NCI-H146 (cell line): Measurements from ENCODE around the gene RASAL2.

Experiments used
- DNase-seq: peaks from one replicate; lab custom pipeline; 2025; lab: John Stamatoyannopoulos, UW

RASAL2 gene

DNA sequence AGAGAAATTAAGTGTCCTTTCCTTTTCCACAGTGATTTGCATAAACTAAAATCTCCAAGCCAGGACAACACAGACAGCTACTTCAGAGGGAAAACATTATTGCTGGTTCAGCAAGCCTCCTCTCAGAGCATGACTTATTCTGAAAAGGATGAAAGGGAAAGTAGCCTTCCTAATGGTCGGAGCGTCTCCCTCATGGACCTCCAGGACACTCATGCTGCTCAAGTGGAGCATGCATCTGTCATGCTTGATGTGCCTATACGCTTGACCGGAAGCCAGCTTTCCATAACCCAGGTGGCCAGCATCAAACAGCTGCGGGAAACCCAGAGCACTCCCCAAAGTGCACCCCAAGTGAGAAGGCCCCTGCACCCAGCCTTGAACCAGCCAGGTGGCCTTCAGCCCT lies 363.7 kb downstream of the RASAL2 start:
- DNase-seq: no peak

GRCh38 chr1:178458203-178458602 lies 364.3 kb downstream of the RASAL2 start:
- no peak for DNase-seq

DNA sequence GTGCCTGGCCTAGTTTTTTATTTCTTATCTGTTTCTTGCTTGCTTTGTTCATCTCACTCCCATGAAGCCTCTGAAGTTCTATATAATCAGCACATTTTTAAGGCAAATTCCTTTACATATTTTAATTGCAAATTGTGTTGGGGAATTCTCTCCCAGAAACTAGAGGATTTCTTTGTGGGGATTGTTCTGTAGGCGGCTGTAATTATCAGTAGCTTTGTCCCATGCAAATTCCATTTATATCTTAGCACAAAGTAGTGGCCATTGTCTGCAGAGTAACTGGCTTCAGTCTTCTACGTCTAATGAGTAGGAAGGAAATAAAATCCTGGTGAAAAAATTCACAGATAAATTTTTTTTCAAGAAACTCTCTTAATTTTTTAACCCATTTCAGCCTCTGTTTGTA lies 367.2 kb downstream of the RASAL2 start:
- no peak for DNase-seq

DNA sequence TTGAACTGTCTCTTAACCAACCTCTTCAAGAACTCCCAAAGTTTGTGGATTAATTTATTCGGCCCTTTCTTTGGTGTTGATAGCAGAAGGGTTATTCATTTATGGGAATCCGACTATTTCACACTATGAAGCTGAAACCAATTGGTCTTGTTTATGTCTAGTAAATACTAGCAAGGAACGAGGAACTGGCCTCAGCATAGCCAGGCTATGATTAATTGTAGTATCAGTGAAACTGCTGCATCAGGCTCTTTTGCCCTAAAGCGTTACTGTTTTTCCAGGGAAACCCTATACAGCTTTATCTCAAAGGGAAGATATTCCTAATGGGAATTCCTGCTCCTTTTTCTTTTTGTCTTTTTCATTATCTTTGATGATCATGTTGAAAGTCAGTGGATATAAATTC lies 367.8 kb downstream of the RASAL2 start:
- DNase-seq: no peak

GRCh38 chr1:178464141-178464540 lies 370.2 kb downstream of the RASAL2 start:
- no peak for DNase-seq

DNA sequence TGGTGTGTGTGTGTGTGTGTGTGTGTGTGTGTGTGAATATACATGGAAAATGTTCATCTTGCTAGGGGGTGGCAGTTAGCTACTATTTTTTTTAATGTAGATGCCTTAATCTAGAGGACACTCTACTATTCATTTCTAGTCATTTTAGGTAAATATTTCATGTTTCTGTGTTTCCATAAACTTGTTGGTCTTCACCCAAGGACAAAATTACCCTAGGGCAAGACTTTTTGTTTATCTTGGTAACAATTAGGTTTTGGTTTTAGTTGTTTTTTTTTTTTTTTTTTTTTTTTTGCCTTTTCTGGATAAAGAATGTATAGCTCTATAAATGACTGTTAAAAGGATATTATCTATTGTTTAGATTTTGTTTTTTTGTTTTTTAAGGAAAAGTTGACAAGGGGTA lies 370.7 kb downstream of the RASAL2 start:
- DNase-seq: no peak

- no peak for DNase-seq
Measured at GRCh38 chr1:178465011-178465410, 371.1 kb downstream of the RASAL2 start.

GRCh38 chr1:178467837-178468236 lies 373.9 kb downstream of the RASAL2 start:
- DNase-seq: no peak

DNA sequence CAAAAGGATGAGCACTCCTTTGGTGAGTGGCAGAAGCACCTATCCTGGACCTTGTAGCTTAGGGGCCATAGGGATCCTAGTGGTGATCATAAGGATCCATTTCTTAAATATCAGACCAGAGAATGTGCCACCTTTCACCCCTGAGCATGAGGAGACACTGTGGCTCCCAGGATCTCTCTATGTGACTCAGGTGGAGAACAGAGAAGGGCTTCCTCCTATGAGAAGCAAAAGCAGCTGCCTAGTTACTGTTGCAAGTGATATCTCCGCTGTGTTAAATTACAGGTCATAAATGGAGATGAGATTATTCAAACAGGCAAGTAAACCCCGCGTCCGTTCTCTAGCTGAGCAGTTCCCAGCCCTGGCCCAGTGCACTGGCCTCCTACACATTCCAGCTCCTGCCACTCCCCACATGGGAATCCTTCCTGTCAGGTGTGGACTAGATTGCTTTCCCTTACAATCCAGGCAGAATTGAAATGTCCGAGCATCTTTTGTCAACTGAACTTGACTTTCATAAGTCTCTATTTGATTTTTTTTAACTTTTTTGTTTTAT lies 376.6 kb downstream of the RASAL2 start:
- DNase-seq: peak; percentile 53

DNA sequence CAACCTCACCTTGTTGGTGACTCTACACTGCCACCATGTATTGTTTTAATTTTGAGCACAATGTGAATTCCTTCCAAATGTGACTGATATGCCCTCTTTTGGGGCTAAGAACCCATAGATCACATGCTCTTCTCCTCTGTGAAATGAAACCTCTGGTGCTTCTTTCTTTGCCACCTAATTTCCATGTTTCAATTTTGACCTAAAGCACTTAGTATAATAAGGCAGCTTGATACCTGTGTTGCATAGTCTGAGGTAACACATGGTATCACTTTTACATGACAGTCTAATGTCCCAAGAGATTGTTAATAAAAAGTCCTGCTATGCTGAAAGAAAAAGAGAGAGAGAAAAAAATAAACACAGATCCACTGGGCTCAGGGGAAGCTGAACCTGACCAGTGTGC lies 378.6 kb downstream of the RASAL2 start:
- no peak for DNase-seq

GRCh38 chr1:178477373-178477772 lies 383.5 kb downstream of the RASAL2 start:
- no peak for DNase-seq

DNA sequence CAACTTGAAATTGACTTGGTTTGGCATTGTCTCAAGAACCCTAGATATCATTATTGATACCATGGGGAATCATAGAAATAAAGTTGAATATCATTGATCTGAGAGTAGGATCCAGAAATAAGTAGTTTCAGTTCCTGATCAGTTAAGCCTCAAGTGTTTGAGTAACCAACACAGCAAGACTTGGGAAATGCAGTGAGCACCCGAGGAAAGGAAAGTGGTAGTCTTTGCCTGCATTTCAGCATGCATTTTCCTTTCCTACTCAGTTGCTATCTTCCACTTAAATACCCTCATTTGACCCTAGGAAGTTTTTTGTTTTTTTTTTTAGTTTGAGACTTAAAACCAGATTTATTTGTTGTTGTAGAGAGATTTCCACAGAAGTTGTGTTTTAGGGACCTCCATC lies 383.9 kb downstream of the RASAL2 start:
- DNase-seq: no peak

- no peak for DNase-seq
Measured at GRCh38 chr1:178483251-178483957, 389.5 kb downstream of the RASAL2 start.

DNA sequence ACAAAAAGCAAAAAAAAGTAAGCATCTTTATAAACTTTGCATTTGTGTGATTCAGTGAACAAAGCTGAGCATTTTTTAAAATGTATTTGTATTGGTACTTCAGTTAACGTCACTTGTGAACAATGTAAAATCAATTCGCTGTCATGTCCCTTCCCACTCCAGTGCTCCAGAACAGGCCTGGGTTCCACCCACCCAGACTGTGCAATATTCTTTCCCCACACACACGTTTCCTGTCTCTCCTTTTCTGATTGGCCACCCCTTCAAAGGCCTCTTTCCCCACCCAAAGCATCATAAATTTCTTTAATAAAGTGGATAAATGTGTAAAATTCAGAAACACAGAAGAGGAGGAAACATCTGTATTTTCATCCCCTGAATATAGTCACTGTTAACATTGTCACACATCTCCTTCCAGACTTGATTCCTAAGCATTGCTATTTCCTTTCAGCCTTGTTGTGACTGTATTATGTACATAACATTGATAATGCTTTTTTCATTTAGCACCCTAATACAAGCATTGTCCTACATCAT lies 390.9 kb downstream of the RASAL2 start:
- DNase-seq: no peak

DNA sequence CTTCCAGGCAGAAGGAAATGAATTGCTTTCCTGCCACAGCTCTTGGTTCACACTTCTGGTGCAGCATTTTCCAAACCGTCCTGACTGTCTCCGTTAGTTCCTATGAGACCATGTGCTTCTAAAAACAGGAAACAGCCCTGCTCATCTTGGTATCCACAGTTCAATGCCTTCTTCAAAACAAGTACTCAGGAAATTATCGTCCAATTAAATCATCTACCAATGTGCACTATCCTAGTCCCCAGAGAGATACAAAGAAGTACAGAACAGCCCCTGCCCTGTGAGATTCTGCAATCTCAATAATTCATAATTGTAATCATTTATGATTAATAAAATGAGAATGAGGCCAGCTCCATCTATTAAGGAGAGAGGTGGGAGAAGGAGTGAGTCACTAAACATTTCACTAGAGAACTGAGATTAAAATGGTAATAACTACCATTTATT lies 391.7 kb downstream of the RASAL2 start:
- DNase-seq: no peak

- no peak for DNase-seq
Measured at GRCh38 chr1:178486100-178487069, 392.5 kb downstream of the RASAL2 start.

- no peak for DNase-seq
Measured at GRCh38 chr1:178487070-178487615, 393.2 kb downstream of the RASAL2 start.

DNA sequence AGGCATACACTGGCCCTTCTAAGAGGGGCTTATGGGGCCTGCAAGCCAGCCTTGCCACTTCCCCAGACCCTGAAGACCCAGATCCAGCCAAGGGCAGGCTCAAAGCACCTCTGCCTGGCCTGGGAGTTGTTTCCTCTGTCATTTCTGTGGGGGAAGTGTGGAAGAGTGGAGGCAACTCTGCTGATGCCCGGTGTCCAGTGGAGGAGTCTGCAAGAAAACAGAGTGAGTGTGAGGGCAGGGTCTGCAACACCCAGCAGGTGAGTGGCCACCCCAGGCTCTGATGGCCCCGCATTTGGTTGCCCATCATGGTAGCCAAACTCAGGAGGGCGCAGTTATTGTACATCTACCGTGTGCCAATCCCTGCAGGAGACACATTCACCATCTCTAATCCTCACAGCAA lies 394.5 kb downstream of the RASAL2 start:
- DNase-seq: no peak

DNA sequence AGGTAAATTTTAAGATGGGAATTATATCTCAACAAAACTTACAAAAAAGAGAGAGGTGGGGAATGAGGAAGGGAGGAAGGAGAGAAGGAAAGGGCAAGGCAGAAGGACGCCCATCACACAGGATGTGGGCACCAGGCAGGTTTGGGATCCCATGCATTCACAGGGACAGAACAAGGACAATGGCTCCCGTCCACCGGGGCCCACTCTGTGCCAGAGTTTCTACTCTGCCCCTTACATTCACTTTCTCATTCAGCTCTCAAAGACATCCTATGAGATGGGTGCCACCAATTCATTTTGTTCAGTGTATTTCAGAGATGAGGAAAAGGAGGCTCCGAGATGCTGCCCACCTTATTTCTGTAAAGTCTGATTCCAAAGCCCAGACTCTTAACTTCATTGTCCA lies 395.5 kb downstream of the RASAL2 start:
- no peak for DNase-seq

- no peak for DNase-seq
Measured at GRCh38 chr1:178490136-178490535, 396.2 kb downstream of the RASAL2 start.

- DNase-seq: no peak
Measured at GRCh38 chr1:178490967-178491366, 397.1 kb downstream of the RASAL2 start.

DNA sequence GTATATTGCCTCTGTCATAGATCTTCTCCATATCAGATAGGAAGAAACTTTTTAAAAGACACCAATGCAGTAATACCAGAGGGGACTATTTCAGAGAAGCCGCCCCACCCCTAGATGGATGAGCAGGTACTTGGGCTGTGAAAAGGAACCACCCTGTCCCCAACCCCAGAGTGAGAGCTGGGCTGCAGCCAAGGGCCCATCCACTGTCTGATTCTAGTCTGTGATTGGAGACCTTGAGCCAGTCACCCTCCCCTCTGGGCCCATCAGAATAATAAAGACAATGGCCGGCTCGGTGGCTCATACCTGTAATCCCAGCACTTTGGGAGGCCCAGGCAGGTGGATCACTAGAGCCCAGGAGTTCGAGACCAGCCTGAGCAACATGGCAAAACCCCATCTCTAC lies 397.8 kb downstream of the RASAL2 start:
- no peak for DNase-seq
